Tibial nerve (tissue), 4 donors: ENCODE data around the gene UBE2A.

ENCODE experiments used
- EP300 ChIP-seq, 2 donors: sonication (generic); formaldehyde crosslinking; IDR thresholded peaks; one replicate each; pipeline ENCODE4 v1.6.1; 2017; ENCODE audit warnings: antibody characterized with exemption in 2 of 2, mild to moderate bottlenecking in 1 of 2
- TF ChIP-seq, protein P1 (sequence below), 5 experiments: fragments of 200-600 bp in 3 of 5; fragments of 450-650 bp in 2 of 5; sonication (generic) in 3 of 5; IDR thresholded peaks; one replicate each; pipeline ENCODE4 v1.5.1; 2016 to 2019; ENCODE audit warnings: antibody characterized with exemption in 5 of 5, mild to moderate bottlenecking in 3 of 5, moderate library complexity in 2 of 5

- TF ChIP-seq EP300 (IDR thresholded peaks at IDR 0.05), result no peak
- TF ChIP-seq, protein P1, sequence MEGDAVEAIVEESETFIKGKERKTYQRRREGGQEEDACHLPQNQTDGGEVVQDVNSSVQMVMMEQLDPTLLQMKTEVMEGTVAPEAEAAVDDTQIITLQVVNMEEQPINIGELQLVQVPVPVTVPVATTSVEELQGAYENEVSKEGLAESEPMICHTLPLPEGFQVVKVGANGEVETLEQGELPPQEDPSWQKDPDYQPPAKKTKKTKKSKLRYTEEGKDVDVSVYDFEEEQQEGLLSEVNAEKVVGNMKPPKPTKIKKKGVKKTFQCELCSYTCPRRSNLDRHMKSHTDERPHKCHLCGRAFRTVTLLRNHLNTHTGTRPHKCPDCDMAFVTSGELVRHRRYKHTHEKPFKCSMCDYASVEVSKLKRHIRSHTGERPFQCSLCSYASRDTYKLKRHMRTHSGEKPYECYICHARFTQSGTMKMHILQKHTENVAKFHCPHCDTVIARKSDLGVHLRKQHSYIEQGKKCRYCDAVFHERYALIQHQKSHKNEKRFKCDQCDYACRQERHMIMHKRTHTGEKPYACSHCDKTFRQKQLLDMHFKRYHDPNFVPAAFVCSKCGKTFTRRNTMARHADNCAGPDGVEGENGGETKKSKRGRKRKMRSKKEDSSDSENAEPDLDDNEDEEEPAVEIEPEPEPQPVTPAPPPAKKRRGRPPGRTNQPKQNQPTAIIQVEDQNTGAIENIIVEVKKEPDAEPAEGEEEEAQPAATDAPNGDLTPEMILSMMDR (IDR thresholded peaks at IDR 0.05), result no peak
Measured at GRCh38 chrX:119579414-119579813, 5.1 kb downstream of the UBE2A start.
